Measurements from ENCODE around the gene LYRM4.
A peak's percentile ranks its signal among the peaks of the same experiment; 100 is the strongest.

Gene LYRM4

GRCh38 chr6:5083813-5084359 lies 176.9 kb downstream of the LYRM4 start:
- H3K27me3 Mint-ChIP-seq (ENCODE audit: low read depth) = peaks cover 41% of the 10 kb centered on the region
- no peaks in the 10 kb centered on the region for H3K4me1 Mint-ChIP-seq
- no peak overlapping the region for H3K27ac Mint-ChIP-seq
- H3K9me3 Mint-ChIP-seq = no peaks in the 10 kb centered on the region
- peak overlapping the region; percentile 62 to 81 (median 75) for H3K4me3 Mint-ChIP-seq
- no peaks in the 10 kb centered on the region for H3K36me3 Mint-ChIP-seq (ENCODE audit: low read depth)
- TF ChIP-seq, protein P1, sequence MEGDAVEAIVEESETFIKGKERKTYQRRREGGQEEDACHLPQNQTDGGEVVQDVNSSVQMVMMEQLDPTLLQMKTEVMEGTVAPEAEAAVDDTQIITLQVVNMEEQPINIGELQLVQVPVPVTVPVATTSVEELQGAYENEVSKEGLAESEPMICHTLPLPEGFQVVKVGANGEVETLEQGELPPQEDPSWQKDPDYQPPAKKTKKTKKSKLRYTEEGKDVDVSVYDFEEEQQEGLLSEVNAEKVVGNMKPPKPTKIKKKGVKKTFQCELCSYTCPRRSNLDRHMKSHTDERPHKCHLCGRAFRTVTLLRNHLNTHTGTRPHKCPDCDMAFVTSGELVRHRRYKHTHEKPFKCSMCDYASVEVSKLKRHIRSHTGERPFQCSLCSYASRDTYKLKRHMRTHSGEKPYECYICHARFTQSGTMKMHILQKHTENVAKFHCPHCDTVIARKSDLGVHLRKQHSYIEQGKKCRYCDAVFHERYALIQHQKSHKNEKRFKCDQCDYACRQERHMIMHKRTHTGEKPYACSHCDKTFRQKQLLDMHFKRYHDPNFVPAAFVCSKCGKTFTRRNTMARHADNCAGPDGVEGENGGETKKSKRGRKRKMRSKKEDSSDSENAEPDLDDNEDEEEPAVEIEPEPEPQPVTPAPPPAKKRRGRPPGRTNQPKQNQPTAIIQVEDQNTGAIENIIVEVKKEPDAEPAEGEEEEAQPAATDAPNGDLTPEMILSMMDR (IDR thresholded peaks at IDR 0.05; ENCODE audit: unreplicated experiment in 3 of 3) = no peak

DNA sequence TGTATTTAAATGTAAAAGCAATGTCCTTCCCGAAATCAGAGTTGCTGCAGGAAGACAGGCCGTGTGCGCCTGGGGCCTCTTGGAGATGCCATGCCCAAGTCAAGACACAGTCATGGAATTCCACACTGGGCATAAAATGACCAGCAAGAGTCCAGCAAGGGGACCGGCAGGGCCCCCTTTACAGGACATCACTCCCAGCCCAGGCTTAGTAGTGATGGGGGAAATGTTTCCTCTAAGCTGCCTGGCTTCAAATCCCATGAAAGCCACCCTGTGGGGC lies 177.5 kb downstream of the LYRM4 start:
- peak overlapping the region; percentile 32 to 81 (median 62) for H3K4me3 Mint-ChIP-seq
- H3K27ac Mint-ChIP-seq = no peak overlapping the region
- H3K36me3 Mint-ChIP-seq (ENCODE audit: low read depth) = no peaks in the 10 kb centered on the region
- TF ChIP-seq, protein P1 (IDR thresholded peaks at IDR 0.05; ENCODE audit: unreplicated experiment in 3 of 3) = no peak
- H3K4me1 Mint-ChIP-seq = no peaks in the 10 kb centered on the region
- H3K9me3 Mint-ChIP-seq = no peaks in the 10 kb centered on the region
- H3K27me3 Mint-ChIP-seq (ENCODE audit: low read depth) = peaks cover 41% of the 10 kb centered on the region

GRCh38 chr6:5082487-5083306 lies 178.1 kb downstream of the LYRM4 start:
- no peaks in the 10 kb centered on the region for H3K36me3 Mint-ChIP-seq (ENCODE audit: low read depth)
- no peaks in the 10 kb centered on the region for H3K4me1 Mint-ChIP-seq
- peaks cover 41% of the 10 kb centered on the region for H3K27me3 Mint-ChIP-seq (ENCODE audit: low read depth)
- H3K9me3 Mint-ChIP-seq = no peaks in the 10 kb centered on the region
- H3K4me3 Mint-ChIP-seq = peak overlapping the region; percentile 37 to 62 (median 46)
- no peak overlapping the region for H3K27ac Mint-ChIP-seq
- TF ChIP-seq, protein P1 (IDR thresholded peaks at IDR 0.05; ENCODE audit: unreplicated experiment in 3 of 3) = no peak

GRCh38 chr6:5081955-5082354 lies 178.8 kb downstream of the LYRM4 start:
- Mint-ChIP-seq H3K27ac (no peak overlapping the region), H3K9me3 (no peaks in the 10 kb centered on the region), H3K36me3 (ENCODE audit: low read depth) (no peaks in the 10 kb centered on the region), H3K4me1 (no peaks in the 10 kb centered on the region), H3K27me3 (ENCODE audit: low read depth) (peaks cover 36% of the 10 kb centered on the region), H3K4me3 (peak overlapping the region; percentile 37 to 46 (median 41))
- TF ChIP-seq, protein P1 (IDR thresholded peaks at IDR 0.05; ENCODE audit: unreplicated experiment in 3 of 3) = no peak

GRCh38 chr6:5081182-5081581 lies 179.6 kb downstream of the LYRM4 start:
- Mint-ChIP-seq H3K36me3 (ENCODE audit: low read depth) (no peaks in the 10 kb centered on the region), H3K4me3 (no peak overlapping the region), H3K27ac (no peak overlapping the region), H3K27me3 (ENCODE audit: low read depth) (peaks cover 28% of the 10 kb centered on the region), H3K4me1 (no peaks in the 10 kb centered on the region), H3K9me3 (no peaks in the 10 kb centered on the region)
- TF ChIP-seq, protein P1 (IDR thresholded peaks at IDR 0.05; ENCODE audit: unreplicated experiment in 3 of 3) = no peak

GRCh38 chr6:5080574-5080973 lies 180.2 kb downstream of the LYRM4 start:
- Mint-ChIP-seq H3K4me1 (no peaks in the 10 kb centered on the region), H3K9me3 (no peaks in the 10 kb centered on the region), H3K27ac (no peak overlapping the region), H3K36me3 (ENCODE audit: low read depth) (no peaks in the 10 kb centered on the region), H3K4me3 (no peak overlapping the region), H3K27me3 (ENCODE audit: low read depth) (peaks cover 28% of the 10 kb centered on the region)
- TF ChIP-seq, protein P1 (IDR thresholded peaks at IDR 0.05; ENCODE audit: unreplicated experiment in 3 of 3) = no peak
